ENCODE results near the gene TAC3. TPM values are rescaled to one million over a fixed set of nuclear protein-coding genes. Genes with fewer than 3 reads are reported as not detected.

Gene TAC3
- total and polyA plus RNA-seq, 2 of the 8 experiments (the other 6 are each of a cell fraction or from before 2014, with no cell fraction given), result 9.7 to 45.3 TPM

GRCh38 chr12:57011438-57012424 is 4.6 kb downstream of the TAC3 start:
- H3K9me3 ChIP-seq (ENCODE audit: insufficient read depth in 2 of 2, low read depth in 1 of 2, low read length in 1 of 2), result no peaks in the 10 kb centered on the region
- no peak overlapping the region for H3K4ac ChIP-seq (replicated peaks; ENCODE audit: insufficient read length, low read depth, low read length)
- no peak overlapping the region for H3K14ac ChIP-seq (ENCODE audit: insufficient read length)
- 0 out of 2 replicates have a peak overlapping the region, but pooled peaks have one; percentile 13 for H2BK20ac ChIP-seq (ENCODE audit: low read length)
- H3K79me2 ChIP-seq (ENCODE audit: control insufficient read depth in 1 of 2, insufficient read depth in 2 of 2, low read length in 2 of 2), result no peaks in the 10 kb centered on the region
- no peak overlapping the region for H2AK5ac ChIP-seq (ENCODE audit: low read depth, low read length)
- H3K4me3 ChIP-seq (ENCODE audit: extremely low read depth in 1 of 4, insufficient read depth in 2 of 4, low read depth in 3 of 4, low read length in 4 of 4), result no peak overlapping the region
- no peaks in the 10 kb centered on the region for H3K27me3 ChIP-seq (replicated peaks in 1 of 4; ENCODE audit: control insufficient read depth in 3 of 4, extremely low read depth in 1 of 4, insufficient read depth in 3 of 4, low read length in 3 of 4)
- FAIRE-seq (no peak), DNase-seq (ENCODE audit: low read depth in 1 of 2, low spot score in 2 of 2) (no peak)
- ChIA-PET CTCF (ENCODE audit: partially characterized antibody) (interaction anchor here (0.7 to 4.8 kb wide), 17 partner anchors 8 to 172 kb away, joined by 3 to 45 read pairs (median 4); partner anchors contain the start of gene STAT6), POLR2A (ENCODE audit: partially characterized antibody) (interaction anchor here (0.6 to 3.7 kb wide), 6 partner anchors 8 to 233 kb away, joined by 3 to 17 read pairs (median 4); partner anchors contain the start of genes LRP1 and STAT6)
- no peak overlapping the region for H3K27ac ChIP-seq (ENCODE audit: low read depth, low read length)
- H3K23ac ChIP-seq (ENCODE audit: insufficient read length), result no peak overlapping the region
- no peak overlapping the region for H4K5ac ChIP-seq (ENCODE audit: insufficient read length, low read depth, low read length)
- no peaks in the 10 kb centered on the region for H3K79me1 ChIP-seq (ENCODE audit: low read depth, low read length)
- H4K20me1 ChIP-seq (replicated peaks in 1 of 2; ENCODE audit: control insufficient read depth in 1 of 2, insufficient read depth in 2 of 2, low read length in 2 of 2), result no peaks in the 10 kb centered on the region
- H2BK15ac ChIP-seq (ENCODE audit: low read length), result no peak overlapping the region
- no peak overlapping the region for H2BK120ac ChIP-seq (replicated peaks; ENCODE audit: low read depth, low read length)
- H2AFZ ChIP-seq (ENCODE audit: low read length), result no peak overlapping the region
- no peak overlapping the region for H3K56ac ChIP-seq (replicated peaks; ENCODE audit: insufficient read length, low read depth, low read length)
- no peak overlapping the region for H3K18ac ChIP-seq (ENCODE audit: extremely low read depth, low read length)
- no peaks in the 10 kb centered on the region; the same call in 1 of the 2 replicates for H3K23me2 ChIP-seq (ENCODE audit: low read depth, low read length)
- H2BK12ac ChIP-seq (ENCODE audit: low read depth, low read length), result no peak overlapping the region
- no peak overlapping the region for H2BK5ac ChIP-seq (ENCODE audit: low read depth, low read length)
- no peak overlapping the region for H3K9ac ChIP-seq (replicated peaks in 1 of 4; ENCODE audit: extremely low read depth in 1 of 4, low read depth in 3 of 4, low read length in 3 of 4)
- H3K36me3 ChIP-seq (ENCODE audit: control insufficient read depth in 2 of 4, insufficient read depth in 4 of 4, low read length in 3 of 4), result no peaks in the 10 kb centered on the region; a peak in 1 of 8 replicates
- 84% methylated on average over 12 of the region's 12 CpGs; no CpG with 5 or more reads in 1 of the 2 experiments for WGBS, 2 experiments (ENCODE audit: extremely low coverage in 1 of 2, insufficient coverage in 1 of 2, insufficient read length in 1 of 2, insufficient replicate concordance in 2 of 2, low coverage in 1 of 2, low lambda C conversion rate in 2 of 2, missing lambda C conversion rate in 1 of 2)
- no peak overlapping the region for H4K91ac ChIP-seq (replicated peaks; ENCODE audit: insufficient read length, low read length)
- H3K4me1 ChIP-seq (replicated peaks in 1 of 4; ENCODE audit: control insufficient read depth in 3 of 4, insufficient read depth in 4 of 4, low read length in 3 of 4), result peaks cover 6 to 20% (median 15%) of the 10 kb centered on the region in 4 experiments
- H3K4me2 ChIP-seq (ENCODE audit: insufficient read depth in 1 of 2, low read depth in 2 of 2, low read length in 2 of 2), result no peak overlapping the region; a peak in 1 of 4 replicates
- H4K8ac ChIP-seq (ENCODE audit: extremely low read depth, insufficient read depth, low read length), result no peak overlapping the region
- TF ChIP-seq SIRT6 (IDR thresholded peaks at IDR 0.05; ENCODE audit: low read length), result no peak
- TF ChIP-seq E2F6 (IDR thresholded peaks at IDR 0.05), result no peak
- TF ChIP-seq SP4 (IDR thresholded peaks at IDR 0.05; ENCODE audit: low read length), result no peak
- no peak for TF ChIP-seq TBP (IDR thresholded peaks at IDR 0.05; ENCODE audit: low read depth, low read length)
- no peak for TF ChIP-seq ATF2 (IDR thresholded peaks at IDR 0.05; ENCODE audit: low read length)
- TF ChIP-seq YY1 (IDR thresholded peaks at IDR 0.05; ENCODE audit: low read depth, low read length), result no peak
- TF ChIP-seq CHD2 (IDR thresholded peaks at IDR 0.05; ENCODE audit: low read length), result no peak
- no peak for TF ChIP-seq JUND (IDR thresholded peaks at IDR 0.05; ENCODE audit: low read length)
- TF ChIP-seq FOSL1 (IDR thresholded peaks at IDR 0.05; ENCODE audit: insufficient read depth, low read depth, low read length), result no peak
- no peak for TF ChIP-seq SIX5 (IDR thresholded peaks at IDR 0.05; ENCODE audit: low read depth, low read length)

All from H1 (cell line).